H9 (cell line): ENCODE data around the gene PBX4. TPM values are rescaled to one million over a fixed set of nuclear protein-coding genes. Genes with fewer than 3 reads are reported as not detected.

Experiments used
- DNase-seq: peaks from one replicate; pipeline ENCODE4 v3.0.0-alpha.2; 2017
- H2AFZ ChIP-seq: one replicate; pipeline ENCODE4 v1.6.1; 2013; ENCODE audit warnings: mild to moderate bottlenecking, low read length, control low read depth, moderate library complexity
- H2AK5ac ChIP-seq: 2 replicates; pipeline ENCODE4 v1.6.1; 2013; ENCODE audit warnings: low read length, control low read depth, mixed read lengths; ENCODE audit not compliant: insufficient read length
- H2BK120ac ChIP-seq: one replicate; pipeline ENCODE4 v1.6.1; 2013; ENCODE audit warnings: low read depth, mild to moderate bottlenecking, low read length, control low read depth, inconsistent platforms; ENCODE audit not compliant: poor library complexity, severe bottlenecking
- H2BK12ac ChIP-seq: 2 replicates; pipeline ENCODE4 v1.6.1; 2013; ENCODE audit warnings: low read length, control low read depth, mixed read lengths, low read depth; ENCODE audit not compliant: insufficient read length
- H2BK15ac ChIP-seq: 2 replicates; pipeline ENCODE4 v1.6.1; 2013; ENCODE audit warnings: low read depth, low read length, control low read depth
- H2BK20ac ChIP-seq: one replicate; pipeline ENCODE4 v1.6.1; 2013; ENCODE audit warnings: low read depth, mild to moderate bottlenecking, low read length, control low read depth, inconsistent platforms; ENCODE audit not compliant: poor library complexity, severe bottlenecking
- H2BK5ac ChIP-seq: 2 replicates; pipeline ENCODE4 v1.6.1; 2013; ENCODE audit warnings: low read length, control low read depth, mixed read lengths; ENCODE audit not compliant: insufficient read length
- H3K14ac ChIP-seq: 2 replicates; pipeline ENCODE4 v1.6.1; 2013; ENCODE audit warnings: low read length, control low read depth; ENCODE audit not compliant: insufficient read depth
- H3K18ac ChIP-seq: 2 replicates; pipeline ENCODE4 v1.6.1; 2013; ENCODE audit warnings: low read depth, mild to moderate bottlenecking, mixed read lengths, low read length, control low read depth; ENCODE audit not compliant: insufficient read length
- H3K23ac ChIP-seq: 2 replicates; pipeline ENCODE4 v1.6.1; 2013; ENCODE audit warnings: low read length, control low read depth, mixed read lengths, low read depth; ENCODE audit not compliant: insufficient read length
- H3K23me2 ChIP-seq: 2 replicates; pipeline ENCODE4 v1.6.1; 2013; ENCODE audit warnings: low read depth, mild to moderate bottlenecking, mixed read lengths, low read length, control low read depth; ENCODE audit not compliant: insufficient read length, poor library complexity, severe bottlenecking
- H3K27ac ChIP-seq: 2 replicates; pipeline ENCODE4 v1.5.1; 2013; ENCODE audit warnings: low read length, control low read depth, mixed read lengths, low read depth; ENCODE audit not compliant: insufficient read length
- H3K27me3 ChIP-seq: 2 replicates; pipeline ENCODE4 v1.6.1; 2013; ENCODE audit warnings: low read length, control low read depth, inconsistent platforms; ENCODE audit not compliant: insufficient read depth
- H3K4ac ChIP-seq: 2 replicates; pipeline ENCODE4 v1.6.1; 2013; ENCODE audit warnings: low read depth, mild to moderate bottlenecking, control low read depth, inconsistent platforms, low read length, moderate library complexity
- H3K4me1 ChIP-seq: 2 replicates; pipeline ENCODE4 v1.6.1; 2013; ENCODE audit warnings: low read length, control low read depth, inconsistent platforms; ENCODE audit not compliant: insufficient read depth
- H3K4me2 ChIP-seq: 2 replicates; pipeline ENCODE4 v1.6.1; 2013; ENCODE audit warnings: low read length, control low read depth, mixed read lengths; ENCODE audit not compliant: insufficient read length, insufficient read depth
- H3K56ac ChIP-seq: 2 replicates; pipeline ENCODE4 v1.6.1; 2013; ENCODE audit warnings: low read depth, mild to moderate bottlenecking, mixed read lengths, low read length, control low read depth; ENCODE audit not compliant: insufficient read length
- H3K79me1 ChIP-seq: 2 replicates; pipeline ENCODE4 v1.6.1; 2013; ENCODE audit warnings: low read depth, mild to moderate bottlenecking, moderate library complexity, low read length, control low read depth, inconsistent platforms; ENCODE audit not compliant: insufficient read depth, poor library complexity, severe bottlenecking
- H3K79me2 ChIP-seq: 2 replicates; pipeline ENCODE4 v1.6.1; 2013; ENCODE audit warnings: low read length, control low read depth, inconsistent platforms; ENCODE audit not compliant: insufficient read depth
- H3K9ac ChIP-seq: 2 replicates; pipeline ENCODE4 v1.6.1; 2013; ENCODE audit warnings: low read length, control low read depth, mixed read lengths; ENCODE audit not compliant: insufficient read length; ENCODE audit errors: extremely low read depth
- H3K9me3 ChIP-seq: one replicate; pipeline ENCODE4 v1.6.1; 2013; ENCODE audit warnings: low read depth, low read length, inconsistent platforms; ENCODE audit not compliant: control insufficient read depth
- H3T11ph ChIP-seq: one replicate; pipeline ENCODE4 v1.6.1; 2013; ENCODE audit warnings: mild to moderate bottlenecking, low read length, control low read depth, inconsistent platforms
- H4K20me1 ChIP-seq: one replicate; pipeline ENCODE4 v1.6.1; 2013; ENCODE audit not compliant: control insufficient read depth, insufficient read length, insufficient read depth
- H4K5ac ChIP-seq: 2 replicates; pipeline ENCODE4 v1.6.1; 2013; ENCODE audit warnings: low read depth, mild to moderate bottlenecking, mixed read lengths, low read length, control low read depth; ENCODE audit not compliant: insufficient read length
- H4K8ac ChIP-seq: replicated peaks from 2 replicates; pipeline ENCODE4 v1.6.1; 2013; ENCODE audit warnings: low read length, control low read depth, mixed read lengths, low read depth; ENCODE audit not compliant: insufficient read length
- H4K91ac ChIP-seq: 2 replicates; pipeline ENCODE4 v1.6.1; 2013; ENCODE audit warnings: low read depth, mild to moderate bottlenecking, moderate library complexity, mixed read lengths, low read length, control low read depth; ENCODE audit not compliant: insufficient read length
- H3K27ac Mint-ChIP-seq, 3 experiments: 2 replicates in 2 of 3; 3 replicates in 1 of 3; pipeline ENCODE4 v1.8.0; 2020 to 2021; ENCODE audit warnings: mixed read lengths in 3 of 3, mild to moderate bottlenecking in 1 of 3, moderate library complexity in 1 of 3
- H3K27me3 Mint-ChIP-seq: 2 replicates; pipeline ENCODE4 v1.8.0; 2021; ENCODE audit warnings: low read depth, mild to moderate bottlenecking, moderate library complexity, mixed read lengths
- H3K36me3 Mint-ChIP-seq, 3 experiments: 2 replicates in 2 of 3; 3 replicates in 1 of 3; pipeline ENCODE4 v1.8.0; 2020 to 2021; ENCODE audit warnings: low read depth in 3 of 3, mixed read lengths in 3 of 3; ENCODE audit not compliant: insufficient read depth in 1 of 3
- H3K4me1 Mint-ChIP-seq, 2 experiments: 2 replicates each; pipeline ENCODE4 v1.8.0; 2020; ENCODE audit warnings: mixed read lengths in 2 of 2
- H3K4me3 Mint-ChIP-seq, 2 experiments: 2 replicates in 1 of 2; 3 replicates in 1 of 2; pipeline ENCODE4 v1.8.0; 2020 to 2021; ENCODE audit warnings: mild to moderate bottlenecking in 2 of 2, mixed read lengths in 2 of 2, moderate library complexity in 1 of 2
- H3K9me3 Mint-ChIP-seq, 2 experiments: 2 replicates in 1 of 2; 3 replicates in 1 of 2; pipeline ENCODE4 v1.8.0; 2020; ENCODE audit warnings: mild to moderate bottlenecking in 2 of 2, mixed read lengths in 2 of 2, moderate library complexity in 1 of 2
- WGBS: extraction: QIAGEN DNeasy Blood & Tissue Kit; methylation state at CpG from one replicate; pipeline ENCODE4 v1.1.7; 2013; ENCODE audit warnings: missing lambda C conversion rate, low lambda C conversion rate, mixed read lengths; ENCODE audit not compliant: insufficient read length; ENCODE audit errors: extremely low coverage; 5-methylcytosine and 5-hydroxymethylcytosine counted together
- total RNA-seq: library from RNA; stranded (reverse); gene quantifications from 2 replicates; pipeline ENCODE4 v1.2.1, GENCODE V29; 2021
- TF ChIP-seq, protein P1 (sequence below): fragments of 200-600 bp; sonication (generic); conservative IDR thresholded peaks from 3 replicates; pipeline ENCODE4 v1.8.0; 2021; ENCODE audit warnings: antibody characterized with exemption, mild to moderate bottlenecking

PBX4 gene
- total RNA-seq, 1 experiment from 2014 or later, result 3.3 TPM

DNA sequence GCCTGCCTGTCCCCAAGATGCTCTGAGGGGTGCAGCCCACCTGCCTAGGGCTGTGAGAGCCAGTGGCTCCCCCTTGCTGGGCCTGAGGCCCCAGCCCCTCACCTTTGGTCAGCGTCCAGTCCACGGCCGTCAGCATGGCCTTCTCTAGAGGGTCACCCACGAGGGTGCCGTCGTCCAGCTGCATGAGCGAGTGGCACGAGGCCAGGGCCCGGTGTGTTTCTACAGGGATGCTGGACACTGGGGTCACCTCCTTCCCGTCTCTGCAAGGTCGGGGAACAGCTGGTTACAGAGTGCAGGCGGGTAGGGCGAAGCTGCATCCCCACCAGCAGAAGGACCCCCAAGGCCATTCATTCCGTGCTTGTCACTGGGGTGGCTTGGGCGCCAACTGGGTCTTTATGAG lies 36.0 kb upstream of the PBX4 start:
- no peaks in the 10 kb centered on the region for H3K9me3 Mint-ChIP-seq

More for the DNA sequence above, 36.0 kb upstream of the PBX4 start:
- Histone ChIP-seq H2AK5ac (no peak overlapping the region), H3K4me2 (no peak overlapping the region), H2BK120ac (no peak overlapping the region), H3K79me1 (no peaks in the 10 kb centered on the region), H2AFZ (no peak overlapping the region), H4K8ac (no peak overlapping the region), H3K56ac (no peak overlapping the region), H4K20me1 (no peaks in the 10 kb centered on the region), H3K9ac (no peak overlapping the region), H3T11ph (no peak overlapping the region), H3K23me2 (no peaks in the 10 kb centered on the region), H3K79me2 (no peaks in the 10 kb centered on the region), H2BK5ac (no peak overlapping the region), H3K14ac (no peak overlapping the region), H3K27ac (no peak overlapping the region), H3K4me1 (no peaks in the 10 kb centered on the region), H4K5ac (no peak overlapping the region), H3K18ac (no peak overlapping the region), H4K91ac (no peak overlapping the region), H3K4ac (no peak overlapping the region), H2BK20ac (no peak overlapping the region), H2BK12ac (no peak overlapping the region), H2BK15ac (no peak overlapping the region), H3K27me3 (no peaks in the 10 kb centered on the region), H3K23ac (no peak overlapping the region), H3K9me3 (no peaks in the 10 kb centered on the region)
- DNase-seq, result no peak
- no peak overlapping the region for H3K4me3 Mint-ChIP-seq
- no peaks in the 10 kb centered on the region; the same call in 1 of the 2 replicates for H3K27me3 Mint-ChIP-seq
- H3K36me3 Mint-ChIP-seq, result peaks cover 41 to 93% (median 86%) of the 10 kb centered on the region in 3 experiments
- no peak overlapping the region for H3K27ac Mint-ChIP-seq
- no CpG with 5 or more reads among the region's 15 CpGs for WGBS
- TF ChIP-seq, protein P1, sequence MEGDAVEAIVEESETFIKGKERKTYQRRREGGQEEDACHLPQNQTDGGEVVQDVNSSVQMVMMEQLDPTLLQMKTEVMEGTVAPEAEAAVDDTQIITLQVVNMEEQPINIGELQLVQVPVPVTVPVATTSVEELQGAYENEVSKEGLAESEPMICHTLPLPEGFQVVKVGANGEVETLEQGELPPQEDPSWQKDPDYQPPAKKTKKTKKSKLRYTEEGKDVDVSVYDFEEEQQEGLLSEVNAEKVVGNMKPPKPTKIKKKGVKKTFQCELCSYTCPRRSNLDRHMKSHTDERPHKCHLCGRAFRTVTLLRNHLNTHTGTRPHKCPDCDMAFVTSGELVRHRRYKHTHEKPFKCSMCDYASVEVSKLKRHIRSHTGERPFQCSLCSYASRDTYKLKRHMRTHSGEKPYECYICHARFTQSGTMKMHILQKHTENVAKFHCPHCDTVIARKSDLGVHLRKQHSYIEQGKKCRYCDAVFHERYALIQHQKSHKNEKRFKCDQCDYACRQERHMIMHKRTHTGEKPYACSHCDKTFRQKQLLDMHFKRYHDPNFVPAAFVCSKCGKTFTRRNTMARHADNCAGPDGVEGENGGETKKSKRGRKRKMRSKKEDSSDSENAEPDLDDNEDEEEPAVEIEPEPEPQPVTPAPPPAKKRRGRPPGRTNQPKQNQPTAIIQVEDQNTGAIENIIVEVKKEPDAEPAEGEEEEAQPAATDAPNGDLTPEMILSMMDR, result no peak
- H3K4me1 Mint-ChIP-seq, result no peaks in the 10 kb centered on the region
